GM18907 (cell line): ENCODE measurements around the gene RANBP3.

Source experiments
- ATAC-seq: cut with Tn5 transposase; IDR thresholded peaks from one replicate; pipeline ENCODE4 v1.9.1; 2021; ENCODE audit warnings: mild to moderate bottlenecking, moderate library complexity; ENCODE audit not compliant: unreplicated experiment

RANBP3 gene

GRCh38 chr19:5952193-5953029 lies 25.5 kb downstream of the RANBP3 start:
- ATAC-seq, result no peak

- no peak for ATAC-seq
Measured at GRCh38 chr19:5951338-5951861, 26.5 kb downstream of the RANBP3 start.

GRCh38 chr19:5950741-5951140 lies 27.2 kb downstream of the RANBP3 start:
- no peak for ATAC-seq

GRCh38 chr19:5949792-5950305 lies 28.1 kb downstream of the RANBP3 start:
- no peak for ATAC-seq

GRCh38 chr19:5948752-5949564 lies 29.0 kb downstream of the RANBP3 start:
- ATAC-seq, result no peak

GRCh38 chr19:5947435-5947834 lies 30.5 kb downstream of the RANBP3 start:
- no peak for ATAC-seq

- no peak for ATAC-seq
Measured at GRCh38 chr19:5943623-5944022, 34.3 kb downstream of the RANBP3 start.

GRCh38 chr19:5943045-5943444 lies 34.9 kb downstream of the RANBP3 start:
- ATAC-seq, result no peak

- ATAC-seq, result no peak
Measured at GRCh38 chr19:5941673-5942072, 36.3 kb downstream of the RANBP3 start.

- no peak for ATAC-seq
Measured at GRCh38 chr19:5940260-5941208, 37.4 kb downstream of the RANBP3 start.

- no peak for ATAC-seq
Measured at GRCh38 chr19:5937550-5937949, 40.4 kb downstream of the RANBP3 start.

GRCh38 chr19:5936292-5936592 lies 41.7 kb downstream of the RANBP3 start:
- no peak for ATAC-seq

- no peak for ATAC-seq
Measured at GRCh38 chr19:5935473-5936291, 42.3 kb downstream of the RANBP3 start.

- no peak for ATAC-seq
Measured at GRCh38 chr19:5934774-5935472, 43.0 kb downstream of the RANBP3 start.

- ATAC-seq, result no peak
Measured at GRCh38 chr19:5934069-5934401, 43.9 kb downstream of the RANBP3 start.

GRCh38 chr19:5933391-5934068 lies 44.4 kb downstream of the RANBP3 start:
- no peak for ATAC-seq

GRCh38 chr19:5932609-5933262 lies 45.2 kb downstream of the RANBP3 start:
- ATAC-seq, result no peak

- ATAC-seq, result no peak
Measured at GRCh38 chr19:5932146-5932545, 45.8 kb downstream of the RANBP3 start.
